ENCODE measurements around the gene WSB2.

WSB2 gene

GRCh38 chr12:117994551-117995438 is 66.2 kb downstream of the WSB2 start:
- DNase-seq (ENCODE audit: low spot score) (no peak), FAIRE-seq (no peak)

- DNase-seq (ENCODE audit: low spot score) (peak; percentile 90), FAIRE-seq (peak; percentile 96)
These were observed 74.1 kb downstream of the WSB2 start for GRCh38 chr12:117986705-117987469.

- FAIRE-seq (no peak), DNase-seq (ENCODE audit: low spot score) (no peak)
These were observed 75.8 kb downstream of the WSB2 start for GRCh38 chr12:117985182-117985581.
